GM20000 (cell line): ENCODE data around the gene APOLD1.

Experiments
- DNase-seq: peaks from one replicate; pipeline ENCODE4 v3.0.0; 2012; ENCODE audit warnings: low spot score
- TF ChIP-seq, protein P1 (sequence below): IDR thresholded peaks from 2 replicates; pipeline ENCODE4 v1.5.1; 2012; ENCODE audit warnings: mild to moderate bottlenecking, control low read depth; ENCODE audit errors: extremely low read depth, missing control alignments

The APOLD1 gene

DNA sequence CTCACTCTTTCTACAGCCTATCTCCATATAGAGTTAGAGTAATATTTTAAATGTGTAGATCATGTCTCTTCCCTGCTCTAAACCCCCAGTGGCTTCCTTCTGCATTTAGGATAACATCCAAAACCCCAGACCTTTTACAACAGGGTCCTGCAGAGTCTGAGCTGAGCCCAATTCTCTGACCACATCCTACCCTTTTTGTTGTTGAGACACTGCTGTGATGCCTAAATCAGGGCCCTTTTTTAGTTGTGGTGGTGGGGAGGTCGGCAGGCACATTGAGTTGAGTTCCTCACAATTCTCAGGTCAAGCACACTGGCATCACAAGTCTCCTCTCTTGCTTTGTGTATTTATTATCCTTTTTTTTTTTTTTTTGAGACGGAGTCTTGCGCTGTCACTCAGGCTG lies 25.9 kb downstream of the APOLD1 start:
- TF ChIP-seq, protein P1, sequence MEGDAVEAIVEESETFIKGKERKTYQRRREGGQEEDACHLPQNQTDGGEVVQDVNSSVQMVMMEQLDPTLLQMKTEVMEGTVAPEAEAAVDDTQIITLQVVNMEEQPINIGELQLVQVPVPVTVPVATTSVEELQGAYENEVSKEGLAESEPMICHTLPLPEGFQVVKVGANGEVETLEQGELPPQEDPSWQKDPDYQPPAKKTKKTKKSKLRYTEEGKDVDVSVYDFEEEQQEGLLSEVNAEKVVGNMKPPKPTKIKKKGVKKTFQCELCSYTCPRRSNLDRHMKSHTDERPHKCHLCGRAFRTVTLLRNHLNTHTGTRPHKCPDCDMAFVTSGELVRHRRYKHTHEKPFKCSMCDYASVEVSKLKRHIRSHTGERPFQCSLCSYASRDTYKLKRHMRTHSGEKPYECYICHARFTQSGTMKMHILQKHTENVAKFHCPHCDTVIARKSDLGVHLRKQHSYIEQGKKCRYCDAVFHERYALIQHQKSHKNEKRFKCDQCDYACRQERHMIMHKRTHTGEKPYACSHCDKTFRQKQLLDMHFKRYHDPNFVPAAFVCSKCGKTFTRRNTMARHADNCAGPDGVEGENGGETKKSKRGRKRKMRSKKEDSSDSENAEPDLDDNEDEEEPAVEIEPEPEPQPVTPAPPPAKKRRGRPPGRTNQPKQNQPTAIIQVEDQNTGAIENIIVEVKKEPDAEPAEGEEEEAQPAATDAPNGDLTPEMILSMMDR: no peak
- DNase-seq: no peak

DNA sequence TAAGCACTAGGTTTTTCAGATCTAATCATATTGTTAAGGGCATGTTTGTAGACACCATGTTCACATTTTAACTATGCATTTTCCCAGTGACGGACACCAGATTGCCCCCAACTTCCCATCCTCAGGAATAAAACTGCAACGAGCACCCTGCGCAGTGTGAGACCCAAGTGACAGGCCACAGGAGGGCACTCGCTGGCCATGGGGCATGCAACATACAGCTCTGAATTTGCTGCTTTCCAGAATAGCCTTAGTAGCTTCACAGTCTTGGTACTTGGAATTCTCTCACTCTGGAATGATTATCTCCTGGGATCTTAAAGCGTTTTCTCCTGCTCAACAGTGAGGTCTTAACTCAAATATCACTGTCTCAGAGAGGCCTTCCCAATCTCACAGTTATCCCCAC lies 26.7 kb downstream of the APOLD1 start:
- no peak for DNase-seq
- TF ChIP-seq, protein P1: no peak

DNA sequence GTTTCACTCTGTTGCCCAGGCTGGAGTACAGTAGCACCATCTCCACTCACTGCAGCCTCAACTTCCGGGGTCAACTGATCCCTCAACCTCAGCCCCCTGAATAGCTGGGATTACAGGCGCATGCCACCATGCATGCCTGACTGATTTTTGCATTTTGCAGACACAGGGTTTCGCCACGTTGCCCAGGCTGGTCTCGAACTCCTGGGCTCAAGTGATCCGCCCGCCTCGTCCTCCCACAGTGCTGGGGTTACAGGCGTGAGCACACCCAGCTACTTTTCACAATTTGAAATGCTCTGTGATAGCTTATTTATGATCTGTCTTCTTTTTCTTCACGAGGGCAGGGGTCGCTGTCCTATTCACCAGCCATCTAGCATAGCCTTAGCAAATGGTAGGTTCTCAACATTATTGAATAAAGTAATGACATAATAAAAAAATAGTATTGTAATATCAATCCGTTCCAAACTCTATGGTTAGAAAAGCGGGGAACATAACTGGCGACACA lies 27.2 kb downstream of the APOLD1 start:
- DNase-seq: no peak
- TF ChIP-seq, protein P1: no peak

DNA sequence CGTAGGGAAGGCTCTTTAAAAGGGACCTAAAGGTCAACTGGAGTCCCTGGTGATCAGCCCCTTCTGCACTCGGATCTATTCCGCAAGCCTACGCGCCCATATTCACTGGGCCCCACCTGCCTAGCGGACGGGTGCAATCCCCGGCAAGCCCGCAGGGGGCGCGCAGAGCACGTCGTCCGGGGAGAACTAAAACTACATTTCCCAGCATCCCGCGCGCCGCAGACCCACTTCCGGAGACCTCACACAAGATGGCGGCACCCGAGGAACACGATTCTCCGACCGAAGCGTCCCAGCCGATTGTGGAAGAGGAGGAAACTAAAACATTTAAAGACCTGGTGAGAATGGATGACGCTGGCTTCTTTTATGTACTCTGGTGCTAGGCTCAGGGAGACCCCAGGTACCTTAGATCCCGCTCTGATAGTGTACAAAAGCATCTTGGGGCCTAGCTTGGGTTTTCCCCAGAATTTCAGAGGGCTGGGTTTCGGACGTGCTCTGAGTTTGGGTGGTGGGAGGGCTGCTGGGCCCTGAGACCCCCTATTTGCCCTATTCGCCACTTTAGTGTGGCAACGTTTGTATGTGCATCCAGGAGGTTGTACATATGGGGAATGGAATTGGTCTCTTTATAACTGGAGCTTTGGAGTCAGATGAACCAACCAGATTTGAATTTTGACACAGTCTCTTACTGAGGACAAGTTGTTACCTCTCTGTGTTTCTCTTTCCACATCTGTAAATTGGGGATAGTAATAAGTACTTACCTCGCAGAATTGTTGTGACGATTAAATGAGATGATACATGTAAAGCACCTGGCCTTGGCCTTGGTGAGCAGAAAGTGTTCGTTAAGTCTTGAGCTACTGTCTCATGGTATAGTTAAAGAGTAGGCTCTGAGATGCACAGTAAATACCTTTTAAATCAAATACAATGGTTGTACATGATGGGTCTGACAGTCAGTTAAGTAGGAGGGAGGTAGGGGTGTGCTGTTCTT lies 28.0 kb downstream of the APOLD1 start, which contains the start of gene DDX47:
TSS of gene DDX47 (plus strand) at position 227 of the 982 bp plus-strand sequence. CDS start at position 249, 22 bp downstream.
- peak; percentile 84 for DNase-seq
- TF ChIP-seq, protein P1: peak; percentile 94

DNA sequence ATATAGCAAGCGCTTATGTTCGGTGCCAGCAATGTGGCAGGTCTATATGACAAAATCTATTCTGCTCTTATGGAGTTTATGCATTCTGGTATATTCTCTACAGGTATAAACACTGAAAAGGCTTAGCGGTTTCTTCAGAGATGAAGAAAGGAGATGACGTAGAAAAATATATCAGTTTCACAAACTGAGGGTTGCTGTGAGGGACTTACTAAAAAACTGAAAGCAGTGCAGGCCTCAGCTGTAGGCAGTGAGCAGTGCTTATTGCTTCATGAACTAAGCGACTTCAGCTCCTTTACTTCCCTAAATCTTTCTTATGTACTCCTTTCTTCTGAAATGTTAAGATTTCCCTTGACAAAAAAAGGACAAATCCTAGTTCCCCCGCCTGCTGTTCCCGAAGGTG lies 32.2 kb downstream of the APOLD1 start:
- TF ChIP-seq, protein P1: no peak
- DNase-seq: peak; percentile 39

DNA sequence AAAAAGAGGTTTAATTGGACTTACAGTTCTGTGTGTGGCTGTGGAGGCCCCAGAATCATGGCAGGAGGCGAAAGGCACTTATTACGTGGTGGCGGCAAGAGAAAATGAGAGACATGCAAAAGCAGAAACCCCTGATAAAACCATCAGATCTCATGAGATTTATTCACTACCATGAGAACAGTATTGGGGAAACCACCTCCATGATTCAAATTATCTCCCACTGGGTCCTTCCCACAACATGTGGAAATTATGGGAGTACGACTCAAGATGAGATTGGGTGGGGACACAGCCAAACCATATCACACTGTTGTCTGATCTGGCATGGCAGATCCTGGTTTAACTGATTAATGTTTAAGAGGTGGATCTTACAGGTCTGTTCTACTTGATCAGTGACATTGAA lies 33.2 kb downstream of the APOLD1 start:
- no peak for DNase-seq
- TF ChIP-seq, protein P1: no peak

DNA sequence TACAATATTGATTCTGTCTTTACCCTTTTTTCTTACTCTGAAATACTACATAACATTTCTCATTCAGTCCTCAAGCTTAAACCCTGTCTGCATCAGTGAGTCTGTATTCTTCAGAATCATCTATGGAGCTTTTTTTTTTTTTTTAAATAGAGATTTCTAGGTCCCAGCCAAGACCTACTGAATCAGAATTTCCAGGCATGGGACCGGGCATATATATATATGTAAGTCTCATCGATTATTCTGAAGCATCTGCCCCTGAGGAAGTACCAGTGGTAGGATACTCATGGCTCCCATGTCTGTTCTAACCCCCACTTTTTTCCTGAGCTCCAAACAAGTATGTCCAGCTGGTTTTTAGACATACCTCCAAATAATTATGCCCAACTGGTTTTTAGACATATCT lies 33.8 kb downstream of the APOLD1 start:
- TF ChIP-seq, protein P1: no peak
- DNase-seq: no peak
